HepG2 (cell line): ENCODE measurements around the gene SEC61A1. TPM values are rescaled to one million over a fixed set of nuclear protein-coding genes. Genes with fewer than 3 reads are reported as not detected.

Experiments
- DPF2 ChIP-seq: sonication (generic); formaldehyde crosslinking; IDR thresholded peaks from 2 replicates; pipeline ENCODE4 v1.4.0; 2020; ENCODE audit warnings: mild to moderate bottlenecking, low read depth, missing genetic modification reagents, borderline replicate concordance
- HES4 ChIP-seq: sonication (generic); formaldehyde crosslinking; IDR thresholded peaks from 2 replicates; pipeline ENCODE4 v1.9.0; 2021; ENCODE audit warnings: mild to moderate bottlenecking, missing genetic modification reagents, borderline replicate concordance
- JUNB ChIP-seq: sonication (generic); formaldehyde crosslinking; IDR thresholded peaks from 2 replicates; pipeline ENCODE4 v1.8.0; 2022; ENCODE audit warnings: missing genetic modification reagents, mild to moderate bottlenecking, borderline replicate concordance
- NKX3-1 ChIP-seq: sonication (generic); formaldehyde crosslinking; IDR thresholded peaks from 2 replicates; pipeline ENCODE4 v1.5.0; 2020; ENCODE audit warnings: missing genetic modification reagents
- NR2C2 ChIP-seq: sonication (generic); formaldehyde crosslinking; IDR thresholded peaks from 2 replicates; pipeline ENCODE4 v1.4.0; 2020; ENCODE audit warnings: missing genetic modification reagents, mild to moderate bottlenecking, moderate library complexity, borderline replicate concordance
- SP5 ChIP-seq: IDR thresholded peaks from 2 replicates; pipeline ENCODE4 v1.6.1; 2016; ENCODE audit warnings: low read depth, borderline replicate concordance
- ZKSCAN8 ChIP-seq: IDR thresholded peaks from 2 replicates; pipeline ENCODE4 v1.6.1; 2016; ENCODE audit warnings: borderline replicate concordance, missing genetic modification reagents, missing compliant biosample characterization
- ZNF12 ChIP-seq: sonication (generic); formaldehyde crosslinking; IDR thresholded peaks from 2 replicates; pipeline ENCODE4 v1.5.0; 2020; ENCODE audit warnings: missing genetic modification reagents
- ZNF275 ChIP-seq: sonication (generic); formaldehyde crosslinking; IDR thresholded peaks from 2 replicates; pipeline ENCODE4 v1.8.0; 2022; ENCODE audit warnings: missing genetic modification reagents, mild to moderate bottlenecking, inconsistent platforms, borderline replicate concordance
- ZNF496 ChIP-seq: sonication (generic); formaldehyde crosslinking; IDR thresholded peaks from 2 replicates; pipeline ENCODE4 v1.8.1; 2023; ENCODE audit warnings: mild to moderate bottlenecking, moderate library complexity, missing genetic modification reagents; ENCODE audit not compliant: insufficient replicate concordance
- ZNF562 ChIP-seq: sonication (generic); formaldehyde crosslinking; IDR thresholded peaks from 2 replicates; pipeline ENCODE4 v1.8.0; 2022; ENCODE audit warnings: missing genetic modification reagents, borderline replicate concordance
- ZNF577 ChIP-seq: sonication (generic); formaldehyde crosslinking; IDR thresholded peaks from 2 replicates; pipeline ENCODE4 v1.4.0; 2020; ENCODE audit warnings: mild to moderate bottlenecking, low read depth, missing genetic modification reagents, borderline replicate concordance
- ZNF629 ChIP-seq: sonication (generic); formaldehyde crosslinking; conservative IDR thresholded peaks from 2 replicates; pipeline ENCODE4 v1.5.0; 2020; ENCODE audit warnings: missing genetic modification reagents
- polyA plus RNA-seq, 8 experiments: library from polyadenylated mRNA; depleted of rRNA in 3 of 8; stranded (reverse) in 7 of 8; unstranded in 1 of 8; fragments of >200 nt; fragmentation: Illumina TruSeq in 4 of 8; extraction: Trizol in 4 of 8; gene quantifications; 2 replicates each; pipeline versions ENCODE4 v1.2.1 to v1.2.3, GENCODE V29; 2011 to 2016; ENCODE audit warnings: low read depth in 4 of 8, missing spikeins in 1 of 8, mixed read lengths in 1 of 8; ENCODE audit not compliant: insufficient read depth in 1 of 8
- total RNA-seq, 5 experiments: library from RNA; depleted of rRNA; stranded (reverse); fragments of >200 nt; fragmentation: Illumina TruSeq; extraction: Trizol; gene quantifications; 2 replicates each; pipeline ENCODE4 v1.2.3, GENCODE V29; 2016; ENCODE audit warnings: low read depth in 1 of 5
- TF ChIP-seq, protein P1 (sequence below): sonication (generic); formaldehyde crosslinking; IDR thresholded peaks from 2 replicates; pipeline ENCODE4 v1.8.0; 2023; ENCODE audit warnings: mild to moderate bottlenecking, missing genetic modification reagents
- TF ChIP-seq, protein P2 (sequence below): IDR thresholded peaks from 2 replicates; pipeline ENCODE4 v1.4.0; 2020; ENCODE audit warnings: mild to moderate bottlenecking, missing genetic modification reagents
- TF ChIP-seq, protein P3 (sequence below), 2 experiments: fragments of 450-650 bp in 1 of 2; sonication (generic) in 1 of 2; formaldehyde crosslinking; IDR thresholded peaks; 2 replicates each; pipeline versions ENCODE4 v1.5.0 to v1.8.0; 2020 to 2022; ENCODE audit warnings: mild to moderate bottlenecking in 1 of 2, missing genetic modification reagents in 1 of 2

The SEC61A1 gene
- total and polyA plus RNA-seq, 2 of the 13 experiments (the other 11 are each of a cell fraction or from before 2014, with no cell fraction given), result 170 to 203 TPM

DNA sequence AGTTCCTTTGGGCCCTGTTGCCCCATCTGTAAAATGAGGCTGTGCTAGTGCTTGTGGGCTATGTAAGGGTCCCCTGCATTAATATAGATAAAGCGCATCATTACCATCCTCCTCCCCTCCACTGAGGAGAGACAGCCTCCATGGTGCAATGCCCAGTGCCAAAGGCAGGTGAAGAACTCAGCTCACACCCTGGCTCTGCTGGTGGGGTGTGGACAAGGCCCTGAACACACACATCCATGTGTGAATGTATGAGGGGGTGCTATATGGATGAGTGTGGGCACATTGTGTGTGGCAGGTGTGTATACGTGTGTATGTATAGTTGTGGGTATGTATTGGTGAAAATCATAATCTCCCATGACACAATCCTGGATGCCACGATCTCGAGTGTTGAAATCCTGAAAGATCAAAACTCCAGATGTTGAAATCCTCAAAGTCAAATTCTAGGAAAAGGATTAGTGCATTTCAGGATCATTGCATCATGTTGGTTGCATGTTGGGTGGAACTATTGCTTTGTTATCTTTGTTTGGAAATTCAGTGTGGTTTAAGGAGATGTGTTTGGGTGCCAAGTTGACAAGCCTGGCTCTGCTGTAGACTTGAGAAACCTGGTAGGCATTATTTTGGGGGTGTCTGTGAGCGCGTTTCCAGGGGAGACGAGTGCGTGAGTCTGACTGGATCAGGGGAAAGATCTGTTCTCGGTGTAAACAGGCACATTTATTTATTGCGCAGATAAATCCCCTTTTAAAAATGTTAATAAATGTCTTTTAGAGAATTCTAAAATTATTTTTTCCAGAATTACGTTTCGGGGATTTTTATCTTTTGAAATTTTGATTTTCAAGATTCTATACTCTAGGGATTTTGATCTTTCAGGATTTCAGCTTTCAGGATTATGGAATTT lies 42.0 kb upstream of the SEC61A1 start (continued):
- TF ChIP-seq ZNF275 (CRISPR knock-in tag), result no peak
- TF ChIP-seq JUNB, result no peak
- peak; percentile 41; the same call in 1 of the 2 replicates for TF ChIP-seq ZNF12 (CRISPR knock-in tag)
- TF ChIP-seq, protein P1, sequence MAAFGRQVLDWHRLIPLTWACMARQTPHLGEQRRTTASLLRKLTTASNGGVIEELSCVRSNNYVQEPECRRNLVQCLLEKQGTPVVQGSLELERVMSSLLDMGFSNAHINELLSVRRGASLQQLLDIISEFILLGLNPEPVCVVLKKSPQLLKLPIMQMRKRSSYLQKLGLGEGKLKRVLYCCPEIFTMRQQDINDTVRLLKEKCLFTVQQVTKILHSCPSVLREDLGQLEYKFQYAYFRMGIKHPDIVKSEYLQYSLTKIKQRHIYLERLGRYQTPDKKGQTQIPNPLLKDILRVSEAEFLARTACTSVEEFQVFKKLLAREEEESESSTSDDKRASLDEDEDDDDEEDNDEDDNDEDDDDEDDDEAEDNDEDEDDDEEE, result no peak
- TF ChIP-seq, protein P2, sequence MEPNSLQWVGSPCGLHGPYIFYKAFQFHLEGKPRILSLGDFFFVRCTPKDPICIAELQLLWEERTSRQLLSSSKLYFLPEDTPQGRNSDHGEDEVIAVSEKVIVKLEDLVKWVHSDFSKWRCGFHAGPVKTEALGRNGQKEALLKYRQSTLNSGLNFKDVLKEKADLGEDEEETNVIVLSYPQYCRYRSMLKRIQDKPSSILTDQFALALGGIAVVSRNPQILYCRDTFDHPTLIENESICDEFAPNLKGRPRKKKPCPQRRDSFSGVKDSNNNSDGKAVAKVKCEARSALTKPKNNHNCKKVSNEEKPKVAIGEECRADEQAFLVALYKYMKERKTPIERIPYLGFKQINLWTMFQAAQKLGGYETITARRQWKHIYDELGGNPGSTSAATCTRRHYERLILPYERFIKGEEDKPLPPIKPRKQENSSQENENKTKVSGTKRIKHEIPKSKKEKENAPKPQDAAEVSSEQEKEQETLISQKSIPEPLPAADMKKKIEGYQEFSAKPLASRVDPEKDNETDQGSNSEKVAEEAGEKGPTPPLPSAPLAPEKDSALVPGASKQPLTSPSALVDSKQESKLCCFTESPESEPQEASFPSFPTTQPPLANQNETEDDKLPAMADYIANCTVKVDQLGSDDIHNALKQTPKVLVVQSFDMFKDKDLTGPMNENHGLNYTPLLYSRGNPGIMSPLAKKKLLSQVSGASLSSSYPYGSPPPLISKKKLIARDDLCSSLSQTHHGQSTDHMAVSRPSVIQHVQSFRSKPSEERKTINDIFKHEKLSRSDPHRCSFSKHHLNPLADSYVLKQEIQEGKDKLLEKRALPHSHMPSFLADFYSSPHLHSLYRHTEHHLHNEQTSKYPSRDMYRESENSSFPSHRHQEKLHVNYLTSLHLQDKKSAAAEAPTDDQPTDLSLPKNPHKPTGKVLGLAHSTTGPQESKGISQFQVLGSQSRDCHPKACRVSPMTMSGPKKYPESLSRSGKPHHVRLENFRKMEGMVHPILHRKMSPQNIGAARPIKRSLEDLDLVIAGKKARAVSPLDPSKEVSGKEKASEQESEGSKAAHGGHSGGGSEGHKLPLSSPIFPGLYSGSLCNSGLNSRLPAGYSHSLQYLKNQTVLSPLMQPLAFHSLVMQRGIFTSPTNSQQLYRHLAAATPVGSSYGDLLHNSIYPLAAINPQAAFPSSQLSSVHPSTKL (CRISPR knock-in tag), result peak; percentile 61
- TF ChIP-seq ZNF496 (CRISPR knock-in tag), result no peak
- TF ChIP-seq ZKSCAN8 (CRISPR knock-in tag), result no peak
- TF ChIP-seq, protein P3, sequence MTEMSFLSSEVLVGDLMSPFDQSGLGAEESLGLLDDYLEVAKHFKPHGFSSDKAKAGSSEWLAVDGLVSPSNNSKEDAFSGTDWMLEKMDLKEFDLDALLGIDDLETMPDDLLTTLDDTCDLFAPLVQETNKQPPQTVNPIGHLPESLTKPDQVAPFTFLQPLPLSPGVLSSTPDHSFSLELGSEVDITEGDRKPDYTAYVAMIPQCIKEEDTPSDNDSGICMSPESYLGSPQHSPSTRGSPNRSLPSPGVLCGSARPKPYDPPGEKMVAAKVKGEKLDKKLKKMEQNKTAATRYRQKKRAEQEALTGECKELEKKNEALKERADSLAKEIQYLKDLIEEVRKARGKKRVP (CRISPR knock-in tag; IDR thresholded peaks at IDR 0.05), result peak in 1 of 2 experiments; percentile 99; a peak in 2 of 4 replicates
- no peak for TF ChIP-seq ZNF629 (CRISPR knock-in tag)
- TF ChIP-seq SP5 (CRISPR knock-in tag), result no peak
- no peak; the same call in 1 of the 2 replicates for TF ChIP-seq NR2C2 (CRISPR knock-in tag)
- TF ChIP-seq NKX3-1, result no peak
- TF ChIP-seq ZNF562 (CRISPR knock-in tag), result no peak
- no peak for TF ChIP-seq HES4
- TF ChIP-seq DPF2 (CRISPR knock-in tag), result no peak
- TF ChIP-seq ZNF577 (CRISPR knock-in tag), result no peak
